Activated CD4-positive, alpha-beta memory T cell treated with anti-CD3 and anti-CD28 coated beads, Interleukin-2, amount 10 ng/mL, durations not matched to agents 7 days and 5 days (primary cell): ENCODE results near the gene METTL27. TPM values are rescaled to one million over a fixed set of nuclear protein-coding genes. Genes with fewer than 3 reads are reported as not detected.
"Not testable (repeated sequence)": the region's sequence is repeated elsewhere in the genome, so short reads cannot be mapped to it uniquely, and the experiment has no call there.

ENCODE experiments used
- CTCF ChIA-PET: fragments of 350-600 bp; sonication (Branson Sonifier 250); formaldehyde crosslinking; loops from one replicate; lab custom pipeline; 2021; ENCODE audit warnings: antibody characterized with exemption, inconsistent platforms; lab: Charles Lee
- POLR2A ChIA-PET: fragments of 350-600 bp; sonication (Branson Sonifier 250); formaldehyde crosslinking; loops from one replicate; lab custom pipeline; 2021; ENCODE audit warnings: antibody characterized with exemption; lab: Charles Lee
- DNase-seq: peaks from one replicate; pipeline ENCODE4 v3.0.0-alpha.2; 2020
- H3K27ac Mint-ChIP-seq: one replicate; pipeline ENCODE4 v1.8.0; 2021; ENCODE audit warnings: mild to moderate bottlenecking, mixed read lengths
- H3K27me3 Mint-ChIP-seq: one replicate; pipeline ENCODE4 v1.8.0; 2021; ENCODE audit warnings: mixed read lengths
- H3K36me3 Mint-ChIP-seq: one replicate; pipeline ENCODE4 v1.8.0; 2021; ENCODE audit warnings: low read depth, mixed read lengths
- H3K4me1 Mint-ChIP-seq: one replicate; pipeline ENCODE4 v1.8.0; 2021; ENCODE audit warnings: mixed read lengths
- H3K4me3 Mint-ChIP-seq: one replicate; pipeline ENCODE4 v1.8.0; 2021; ENCODE audit warnings: mild to moderate bottlenecking, mixed read lengths
- H3K9me3 Mint-ChIP-seq: one replicate; pipeline ENCODE4 v1.8.0; 2021; ENCODE audit warnings: mixed read lengths
- total RNA-seq, 2 experiments: library from RNA; stranded (reverse); gene quantifications; one replicate each; pipeline ENCODE4 v1.2.3, GENCODE V29; 2021

METTL27 gene
- total RNA-seq, 2 experiments from 2014 or later, result 3.3 to 3.7 TPM

DNA sequence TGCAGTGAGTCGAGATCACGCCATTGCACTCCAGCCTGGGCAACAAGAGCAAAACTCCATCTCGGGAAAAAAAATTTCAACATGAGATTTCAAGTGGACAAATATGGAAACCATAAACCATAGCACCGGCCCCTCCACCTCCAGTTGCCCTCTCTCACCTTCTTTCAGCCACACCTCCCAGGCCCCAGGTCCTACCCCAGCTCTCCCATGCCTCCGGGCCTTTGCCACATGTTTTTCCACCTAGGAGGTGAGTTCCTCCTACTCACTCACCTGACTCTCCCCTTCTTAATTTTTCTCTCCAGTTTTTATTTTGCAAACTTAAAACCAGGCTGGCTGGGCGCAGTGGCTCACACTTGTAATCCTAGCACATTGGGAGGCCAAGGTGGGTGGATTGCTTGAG, 25.2 kb downstream of the METTL27 start:
- Mint-ChIP-seq H3K4me1 (no peaks in the 10 kb centered on the region), H3K27me3 (peaks cover 8% of the 10 kb centered on the region), H3K4me3 (no peak overlapping the region), H3K27ac (no peak overlapping the region), H3K36me3 (no peaks in the 10 kb centered on the region), H3K9me3 (no peaks in the 10 kb centered on the region)
- ChIA-PET POLR2A (no interaction called here), CTCF (interaction anchor here (1.6 kb wide), 1 partner anchor 38 kb away, joined by 10 read pairs; no protein-coding TSS in a partner anchor)
- DNase-seq, result no peak

DNA sequence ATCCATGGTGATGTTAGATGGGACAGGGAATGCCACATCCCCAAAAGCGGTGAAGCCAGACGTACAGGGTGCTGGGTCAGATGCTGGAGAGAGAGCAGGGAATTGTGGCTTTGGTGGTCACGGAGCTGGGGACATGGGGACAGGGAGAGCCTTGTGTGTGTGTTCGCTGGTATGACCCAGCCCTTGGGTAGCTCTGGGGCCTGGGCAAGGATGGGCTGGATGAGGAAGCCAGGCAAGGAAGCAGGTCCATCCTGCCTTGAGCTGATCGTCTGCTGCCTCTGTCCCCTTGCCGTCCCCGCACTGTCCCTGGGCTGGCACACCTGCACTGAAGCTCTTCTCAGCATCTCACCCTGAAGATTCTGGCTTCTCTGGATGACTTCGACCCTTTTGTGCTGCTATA, 26.9 kb downstream of the METTL27 start:
- H3K9me3 Mint-ChIP-seq, result no peaks in the 10 kb centered on the region
- ChIA-PET POLR2A (interaction anchor here (1.3 kb wide), 1 partner anchor 11 kb away, joined by 4 read pairs; no protein-coding TSS in a partner anchor), CTCF (interaction anchor here (7.0 kb wide), 1 partner anchor 40 kb away, joined by 66 read pairs; no protein-coding TSS in a partner anchor)
- peaks cover 8% of the 10 kb centered on the region for H3K27me3 Mint-ChIP-seq
- H3K4me1 Mint-ChIP-seq, result no peaks in the 10 kb centered on the region
- DNase-seq, result no peak
- no peaks in the 10 kb centered on the region for H3K36me3 Mint-ChIP-seq
- H3K4me3 Mint-ChIP-seq, result no peak overlapping the region
- no peak overlapping the region for H3K27ac Mint-ChIP-seq

DNA sequence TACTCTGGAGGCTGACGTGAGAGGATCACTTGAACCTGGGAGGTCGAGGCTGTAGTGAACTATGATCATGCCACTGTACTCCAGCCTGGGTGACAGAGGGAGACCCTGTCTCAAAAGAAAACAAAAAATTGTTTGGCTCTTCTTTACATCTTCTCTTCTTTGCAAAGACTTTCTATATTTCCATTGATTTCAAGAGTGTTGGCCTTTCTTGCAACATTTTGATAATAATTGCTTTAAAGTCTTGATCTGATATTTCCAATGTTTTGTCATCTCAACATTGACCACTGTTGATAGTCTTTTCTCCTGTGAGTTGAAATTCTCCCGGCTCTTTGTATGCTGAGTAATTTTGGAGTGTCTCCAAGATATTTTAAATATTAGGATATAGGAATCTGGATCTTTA, 29.3 kb downstream of the METTL27 start:
- Mint-ChIP-seq H3K27me3 (peaks cover 6% of the 10 kb centered on the region), H3K4me1 (no peaks in the 10 kb centered on the region)

DNA sequence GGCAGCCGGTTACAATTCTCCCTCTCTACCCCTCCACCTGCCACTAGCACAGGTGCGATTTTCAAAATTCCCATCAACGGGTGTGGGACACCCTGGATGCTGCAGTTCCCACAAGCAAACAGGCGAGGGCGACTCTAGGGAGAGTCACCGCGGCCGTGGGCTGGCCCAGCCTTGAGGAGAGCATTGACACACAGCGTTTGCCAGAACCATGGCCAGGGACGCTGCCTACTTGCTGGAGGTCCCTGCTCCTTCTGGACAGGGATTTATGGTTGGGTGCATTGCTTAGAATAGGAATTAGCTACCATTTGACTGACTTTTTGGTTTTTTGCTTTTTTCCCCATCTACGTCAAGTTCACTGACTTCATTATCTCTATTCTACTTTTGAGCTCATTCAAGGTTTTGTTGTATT, 30.6 kb downstream of the METTL27 start:
- DNase-seq, result peak; percentile 65
- no peaks in the 10 kb centered on the region for H3K36me3 Mint-ChIP-seq
- H3K4me1 Mint-ChIP-seq, result no peaks in the 10 kb centered on the region
- no peak overlapping the region for H3K4me3 Mint-ChIP-seq
- no peaks in the 10 kb centered on the region for H3K9me3 Mint-ChIP-seq
- H3K27me3 Mint-ChIP-seq, result peaks cover 4% of the 10 kb centered on the region
- ChIA-PET CTCF (interaction anchor here (0.6 to 7.0 kb wide), 8 partner anchors 9 to 64 kb away, joined by 3 to 66 read pairs (median 4); no protein-coding TSS in a partner anchor), POLR2A (no interaction called here)
- H3K27ac Mint-ChIP-seq, result no peak overlapping the region

More for the DNA sequence above, 29.3 kb downstream of the METTL27 start:
- Mint-ChIP-seq H3K36me3 (no peaks in the 10 kb centered on the region), H3K27ac (no peak overlapping the region), H3K4me3 (no peak overlapping the region), H3K9me3 (no peaks in the 10 kb centered on the region)
- CTCF ChIA-PET, result interaction anchor here (2.0 to 7.0 kb wide), 2 partner anchors 12 to 42 kb away, joined by 5 to 66 read pairs; no protein-coding TSS in a partner anchor
- POLR2A ChIA-PET, result no interaction called here
- DNase-seq, result no peak

DNA sequence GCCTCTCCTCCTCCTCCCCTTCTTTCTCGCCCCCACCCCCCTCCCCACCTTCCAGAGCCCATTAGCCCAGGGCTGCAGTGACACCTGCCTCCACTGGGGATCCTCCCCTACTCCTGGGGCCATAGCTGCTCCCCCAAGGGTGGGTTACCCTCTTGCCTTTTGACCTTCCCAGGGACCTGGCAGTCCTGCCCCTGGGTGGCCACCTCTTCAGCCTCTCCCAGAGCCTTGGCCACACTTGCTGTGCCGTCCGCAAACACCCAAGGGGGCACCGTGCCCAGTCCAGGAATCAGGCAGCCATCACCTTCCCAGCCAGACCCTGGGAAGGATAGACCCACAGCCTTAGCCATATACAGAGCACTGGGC, 31.3 kb downstream of the METTL27 start:
- ChIA-PET CTCF (interaction anchor here (0.8 to 7.0 kb wide), 5 partner anchors 12 to 53 kb away, joined by 3 to 66 read pairs (median 6); no protein-coding TSS in a partner anchor), POLR2A (no interaction called here)
- Mint-ChIP-seq H3K4me3 (no peak overlapping the region), H3K36me3 (no peaks in the 10 kb centered on the region), H3K27me3 (peaks cover 4% of the 10 kb centered on the region), H3K27ac (no peak overlapping the region), H3K9me3 (no peaks in the 10 kb centered on the region), H3K4me1 (no peaks in the 10 kb centered on the region)
- DNase-seq, result no peak

DNA sequence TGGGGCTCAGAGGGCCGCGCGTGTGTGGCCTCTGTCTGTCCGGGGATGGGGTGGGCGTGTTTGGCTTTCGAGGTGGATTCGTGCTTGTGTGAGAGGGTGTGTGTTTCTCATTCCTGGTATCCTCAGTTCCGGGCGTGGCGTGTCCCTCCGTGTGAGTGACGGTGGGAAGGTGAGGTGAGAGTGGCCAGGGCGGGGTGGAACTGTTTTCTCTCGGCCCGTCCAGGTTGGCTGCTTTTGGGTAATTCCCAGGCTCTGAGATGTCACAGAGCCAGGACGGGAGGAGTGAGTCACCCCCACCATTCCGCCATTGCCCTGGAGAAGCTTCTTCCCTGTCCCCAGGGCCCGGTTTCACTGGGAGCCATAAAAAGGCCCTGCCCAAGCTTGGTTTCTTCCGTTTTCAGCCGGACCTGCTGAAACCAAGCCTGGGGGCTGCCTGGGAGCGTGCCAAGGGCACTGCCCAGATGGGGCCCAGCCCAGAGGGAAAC, 32.8 kb downstream of the METTL27 start:
- Mint-ChIP-seq H3K27me3 (peaks cover 6% of the 10 kb centered on the region), H3K36me3 (no peaks in the 10 kb centered on the region), H3K4me1 (no peaks in the 10 kb centered on the region), H3K9me3 (no peaks in the 10 kb centered on the region), H3K27ac (no peak overlapping the region), H3K4me3 (no peak overlapping the region)
- ChIA-PET CTCF (interaction anchor here (0.9 to 7.0 kb wide), 2 partner anchors 46 to 217 kb away, joined by 3 to 66 read pairs; no protein-coding TSS in a partner anchor), POLR2A (no interaction called here)
- DNase-seq, result no peak

DNA sequence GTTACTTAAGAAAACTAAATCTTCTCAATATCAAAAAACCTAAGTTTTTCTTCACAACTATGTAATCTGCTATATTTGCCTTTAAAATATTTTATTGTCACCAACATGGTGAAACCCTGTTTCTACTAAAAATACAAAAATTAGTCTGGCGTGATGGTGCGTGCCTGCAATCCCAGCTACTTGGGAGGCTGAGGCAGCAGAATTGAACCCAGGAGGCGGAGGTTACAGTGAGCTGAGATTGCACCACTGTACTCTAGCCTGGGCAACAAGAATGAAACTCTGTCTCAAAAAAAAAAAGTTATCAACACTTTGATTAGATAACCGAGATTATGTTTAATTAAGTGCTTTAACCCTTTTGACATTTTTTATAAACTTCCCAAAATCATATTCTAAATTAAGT, 39.9 kb downstream of the METTL27 start:
- ChIA-PET POLR2A (no interaction called here), CTCF (no interaction called here)
- Mint-ChIP-seq H3K36me3 (no peaks in the 10 kb centered on the region), H3K4me3 (no peak overlapping the region), H3K4me1 (no peaks in the 10 kb centered on the region), H3K27ac (no peak overlapping the region), H3K27me3 (peaks cover 6% of the 10 kb centered on the region), H3K9me3 (no peaks in the 10 kb centered on the region)
- DNase-seq, result no peak

DNA sequence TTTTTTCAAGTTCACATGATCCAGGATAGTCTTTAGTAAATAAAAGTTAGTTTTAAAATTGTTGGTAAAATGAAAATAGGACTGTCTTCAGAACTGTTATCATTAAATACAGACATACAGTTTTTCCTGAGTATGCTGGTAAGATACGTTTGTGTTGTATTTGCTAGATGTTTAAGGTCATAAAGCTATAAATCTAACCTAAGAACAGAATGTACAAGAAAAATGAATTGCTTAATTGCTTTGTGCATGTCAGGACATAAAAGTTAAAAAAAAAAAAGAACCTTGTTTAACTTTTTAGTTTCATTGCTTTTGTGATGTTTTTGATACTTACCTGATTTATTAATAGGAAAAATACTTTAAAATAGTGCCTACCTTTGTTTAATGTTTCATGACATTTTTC, 40.7 kb downstream of the METTL27 start:
- Mint-ChIP-seq H3K4me1 (no peaks in the 10 kb centered on the region), H3K27ac (no peak overlapping the region), H3K36me3 (no peaks in the 10 kb centered on the region), H3K9me3 (no peaks in the 10 kb centered on the region), H3K27me3 (peaks cover 6% of the 10 kb centered on the region), H3K4me3 (no peak overlapping the region)
- ChIA-PET POLR2A (no interaction called here), CTCF (no interaction called here)
- DNase-seq, result no peak

DNA sequence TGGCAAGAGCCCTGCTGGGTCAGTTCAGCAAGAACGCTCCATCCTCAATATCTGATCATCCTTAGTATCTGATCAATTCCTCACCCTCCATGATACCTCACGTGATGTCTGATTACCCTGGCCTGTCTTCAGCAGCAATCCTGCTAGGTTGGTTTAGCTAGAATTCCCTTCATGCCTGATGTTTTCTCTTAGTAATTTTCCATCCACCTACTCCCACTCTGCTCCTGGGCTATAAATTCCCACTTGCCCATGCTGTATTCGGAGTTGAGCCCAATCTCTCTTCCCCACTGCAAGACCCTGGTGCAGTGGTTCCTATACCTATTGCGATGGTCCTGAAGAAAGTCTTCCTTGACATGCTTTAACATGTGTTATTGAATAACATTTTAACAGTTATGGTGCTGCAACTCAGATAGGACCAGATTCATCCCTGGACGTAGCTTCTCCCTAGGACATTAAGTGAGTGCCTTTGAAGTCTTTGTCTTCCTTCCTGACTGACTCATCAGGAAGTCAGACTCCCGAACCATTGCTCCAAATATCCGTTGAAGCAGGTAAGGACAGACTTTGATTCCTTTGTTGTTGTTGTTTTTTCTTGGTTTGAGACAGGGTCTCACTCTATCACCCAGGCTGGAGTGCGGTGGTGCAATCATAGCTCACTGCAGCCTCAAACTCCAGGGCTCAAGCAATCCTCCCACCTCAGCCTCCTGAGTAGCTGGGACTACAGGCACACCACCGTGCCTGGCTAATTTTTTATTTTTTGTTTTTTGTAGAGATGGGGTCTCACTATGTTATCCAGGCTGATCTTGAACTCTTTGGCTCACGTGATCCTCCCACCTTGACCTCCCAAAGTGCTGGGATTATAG, 42.8 kb downstream of the METTL27 start:
- Mint-ChIP-seq H3K4me1 (no peaks in the 10 kb centered on the region), H3K27ac (no peak overlapping the region), H3K27me3 (peaks cover 4% of the 10 kb centered on the region), H3K9me3 (no peaks in the 10 kb centered on the region), H3K4me3 (no peak overlapping the region), H3K36me3 (no peaks in the 10 kb centered on the region)
- CTCF ChIA-PET, result no interaction called here
- POLR2A ChIA-PET, result no interaction called here
- DNase-seq, result no peak

DNA sequence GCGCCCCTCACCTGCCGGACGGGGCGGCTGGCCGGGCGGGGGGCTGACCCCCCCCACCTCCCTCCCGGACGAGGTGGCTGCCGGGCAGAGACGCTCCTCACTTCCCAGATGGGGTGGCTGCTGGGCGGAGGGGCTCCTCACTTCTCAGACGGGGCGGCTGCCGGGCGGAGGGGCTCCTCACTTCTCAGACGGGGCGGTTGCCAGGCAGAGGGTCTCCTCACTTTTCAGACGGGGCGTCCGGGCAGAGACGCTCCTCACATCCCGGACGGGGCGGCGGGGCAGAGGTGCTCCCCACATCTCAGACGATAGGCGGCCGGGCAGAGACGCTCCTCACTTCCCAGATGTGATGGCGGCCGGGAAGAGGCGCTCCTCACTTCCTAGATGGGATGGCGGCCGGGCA, 45.1 kb downstream of the METTL27 start:
- H3K9me3 Mint-ChIP-seq, H3K4me3 Mint-ChIP-seq, CTCF ChIA-PET, POLR2A ChIA-PET, H3K27ac Mint-ChIP-seq, DNase-seq, H3K27me3 Mint-ChIP-seq, H3K4me1 Mint-ChIP-seq, H3K36me3 Mint-ChIP-seq: not testable (repeated sequence)

DNA sequence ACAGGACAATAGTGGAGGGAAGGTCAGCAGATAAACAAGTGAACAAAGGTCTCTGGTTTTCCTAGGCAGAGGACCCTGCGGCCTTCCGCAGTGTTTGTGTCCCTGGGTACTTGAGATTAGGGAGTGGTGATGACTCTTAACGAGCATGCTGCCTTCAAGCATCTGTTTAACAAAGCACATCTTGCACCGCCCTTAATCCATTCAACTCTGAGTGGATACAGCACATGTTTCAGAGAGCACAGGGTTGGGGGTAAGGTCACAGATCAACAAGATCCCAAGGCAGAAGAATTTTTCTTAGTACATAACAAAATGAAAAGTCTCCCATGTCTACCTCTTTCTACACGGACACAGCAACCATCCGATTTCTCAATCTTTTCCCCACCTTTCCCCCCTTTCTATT, 45.7 kb downstream of the METTL27 start:
- POLR2A ChIA-PET, DNase-seq, H3K4me3 Mint-ChIP-seq, H3K36me3 Mint-ChIP-seq, H3K27me3 Mint-ChIP-seq, H3K9me3 Mint-ChIP-seq, H3K4me1 Mint-ChIP-seq, H3K27ac Mint-ChIP-seq, CTCF ChIA-PET: not testable (repeated sequence)

DNA sequence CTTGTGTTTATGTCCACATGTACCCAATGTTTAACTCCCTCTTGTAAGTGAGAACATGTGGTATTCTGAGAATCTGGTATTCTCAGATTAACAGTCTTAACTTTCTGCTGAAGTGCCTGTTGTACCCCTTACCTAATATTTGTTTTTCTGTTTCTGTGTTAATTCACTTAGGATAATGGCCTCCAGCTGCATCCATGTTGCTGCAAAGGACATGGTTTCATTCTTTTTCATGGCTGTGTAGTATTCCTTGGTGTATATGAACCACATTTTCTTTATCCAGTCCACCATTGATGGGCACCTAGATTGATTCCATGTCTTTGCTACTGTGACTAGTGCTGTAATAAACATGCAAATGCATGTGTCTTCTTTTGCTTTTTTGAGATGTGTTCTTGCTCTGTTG, 47.1 kb downstream of the METTL27 start:
- H3K9me3 Mint-ChIP-seq, POLR2A ChIA-PET, H3K27me3 Mint-ChIP-seq, H3K4me1 Mint-ChIP-seq, DNase-seq, H3K4me3 Mint-ChIP-seq, H3K36me3 Mint-ChIP-seq, H3K27ac Mint-ChIP-seq, CTCF ChIA-PET: not testable (repeated sequence)

DNA sequence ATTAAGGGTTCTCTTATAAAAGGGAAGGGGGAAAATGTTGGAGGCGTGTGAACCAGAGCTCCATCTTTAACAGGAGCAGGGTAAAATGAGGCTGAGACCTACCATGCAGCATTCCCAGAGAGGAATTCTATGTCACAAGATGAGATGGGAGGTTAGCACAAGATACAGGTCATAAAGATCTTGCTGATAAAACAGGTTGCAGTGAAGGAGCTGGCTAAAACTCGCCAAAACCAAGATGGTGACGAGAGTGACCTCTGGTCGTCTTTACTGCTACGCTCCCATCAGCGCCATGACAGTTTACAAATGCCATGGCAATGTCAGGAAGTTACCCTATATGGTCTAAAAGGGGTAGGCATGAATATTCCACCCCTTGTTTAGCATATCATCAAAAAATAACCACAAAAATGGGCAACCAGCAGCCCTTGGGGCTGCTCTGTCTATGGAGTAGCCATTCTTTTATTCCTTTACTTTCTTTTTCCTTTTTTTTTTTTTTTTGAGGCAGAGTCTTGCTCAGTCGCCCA, 51.1 kb downstream of the METTL27 start:
- POLR2A ChIA-PET, H3K36me3 Mint-ChIP-seq: not testable (repeated sequence)

More for the DNA sequence above, 51.1 kb downstream of the METTL27 start:
- H3K4me3 Mint-ChIP-seq, H3K27me3 Mint-ChIP-seq, H3K4me1 Mint-ChIP-seq, H3K27ac Mint-ChIP-seq, H3K9me3 Mint-ChIP-seq, CTCF ChIA-PET, DNase-seq: not testable (repeated sequence)
